Diencephalon (tissue), 1 donor: Measurements from ENCODE around the gene DNAH5. TPM values are rescaled to one million over a fixed set of nuclear protein-coding genes. Genes with fewer than 3 reads are reported as not detected.

Experiments
- total RNA-seq: library from RNA; depleted of rRNA; stranded (reverse); fragments of >200 nt; gene quantifications from one replicate; pipeline ENCODE4 v1.2.3, GENCODE V29; 2014

DNAH5 gene
- 4.2 TPM for total RNA-seq

DNA sequence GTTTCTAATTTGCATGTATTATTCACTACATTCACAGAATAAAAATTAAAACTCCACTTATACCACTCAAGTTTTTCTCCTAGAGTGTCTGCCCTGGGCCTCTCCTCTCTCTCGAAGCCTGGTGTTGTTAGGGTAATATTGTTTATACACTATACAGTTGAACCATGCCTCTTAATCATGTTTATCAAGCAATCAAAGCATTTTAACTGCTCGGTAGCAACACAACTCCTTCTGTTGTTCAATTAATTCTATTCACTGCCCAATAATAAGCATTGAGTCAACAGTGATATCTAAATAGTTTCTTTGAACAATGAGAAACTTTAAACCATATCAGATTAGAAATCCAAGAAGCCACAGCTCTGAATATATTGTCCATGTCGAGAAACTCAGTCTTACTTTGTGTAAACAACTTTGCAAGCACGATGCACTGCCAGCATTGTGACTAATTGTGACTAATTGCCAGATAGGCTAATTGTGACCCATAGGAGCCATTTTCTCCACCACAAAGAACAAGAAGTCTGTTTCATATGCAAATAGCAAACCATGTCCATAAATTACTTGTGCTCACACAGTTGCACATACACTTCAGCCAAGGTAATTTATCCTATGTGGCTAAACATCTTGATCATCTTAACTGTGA, at the start of gene DNAH5:
TSS of gene DNAH5 (minus strand) at position 129 of the 640 bp plus-strand sequence. CDS start 250 bp downstream, outside the sequence.

Other genes starting within 250 kb of the DNAH5 start
- 286 TPM for gene TRIO, start 198.7 kb upstream of the DNAH5 start, total RNA-seq